GM18870 (cell line): ENCODE data around the gene FBXL22.
"Not testable (repeated sequence)": the region's sequence is repeated elsewhere in the genome, so short reads cannot be mapped to it uniquely, and the experiment has no call there.

Source experiments
- ATAC-seq: cut with Tn5 transposase; IDR thresholded peaks from one replicate; pipeline ENCODE4 v1.9.1; 2021; ENCODE audit warnings: moderate library complexity; ENCODE audit not compliant: unreplicated experiment

FBXL22 gene

GRCh38 chr15:63611177-63611576 lies 14.0 kb downstream of the FBXL22 start:
- ATAC-seq: no peak

DNA sequence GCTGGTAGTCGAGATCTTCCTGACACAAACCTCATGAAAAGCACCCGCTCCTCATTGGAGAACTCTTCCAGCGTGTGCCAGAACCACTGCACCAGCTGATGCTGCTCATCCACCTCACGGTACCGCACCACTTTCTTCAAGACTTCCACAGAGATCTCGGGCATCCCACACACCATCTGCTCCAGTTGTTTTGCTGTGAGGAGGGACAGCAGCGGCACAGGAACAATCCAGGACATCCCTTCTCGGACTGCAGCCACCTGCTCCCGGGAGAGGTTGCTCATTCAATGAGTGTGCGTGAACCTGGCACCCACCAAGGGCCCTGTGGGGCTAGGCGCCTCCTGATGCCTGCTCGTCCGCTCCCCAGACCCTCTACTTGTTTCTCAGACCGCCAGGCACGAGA lies 15.1 kb downstream of the FBXL22 start:
- no peak for ATAC-seq

DNA sequence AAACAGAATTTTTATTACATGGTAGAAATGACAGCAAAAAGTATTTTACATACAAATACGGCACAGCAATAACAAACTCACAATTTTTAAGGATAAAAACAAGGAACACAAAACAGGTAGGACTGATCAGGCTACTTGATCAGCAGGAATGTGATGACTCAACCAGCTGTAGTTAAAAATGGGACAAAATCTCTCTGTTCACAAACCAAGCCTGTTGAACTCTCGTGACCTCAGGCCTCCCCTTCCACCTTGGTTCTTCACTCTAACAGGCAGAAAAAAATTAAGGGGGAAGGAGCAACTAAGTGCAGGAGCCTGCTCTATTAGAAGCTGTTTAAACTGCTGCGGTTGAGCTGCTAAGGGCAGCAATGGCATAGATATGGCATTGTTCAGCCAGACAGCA lies 18.7 kb downstream of the FBXL22 start:
- no peak for ATAC-seq

- ATAC-seq: not testable (repeated sequence)
Observed at GRCh38 chr15:63617147-63617546, 20.0 kb downstream of the FBXL22 start.

DNA sequence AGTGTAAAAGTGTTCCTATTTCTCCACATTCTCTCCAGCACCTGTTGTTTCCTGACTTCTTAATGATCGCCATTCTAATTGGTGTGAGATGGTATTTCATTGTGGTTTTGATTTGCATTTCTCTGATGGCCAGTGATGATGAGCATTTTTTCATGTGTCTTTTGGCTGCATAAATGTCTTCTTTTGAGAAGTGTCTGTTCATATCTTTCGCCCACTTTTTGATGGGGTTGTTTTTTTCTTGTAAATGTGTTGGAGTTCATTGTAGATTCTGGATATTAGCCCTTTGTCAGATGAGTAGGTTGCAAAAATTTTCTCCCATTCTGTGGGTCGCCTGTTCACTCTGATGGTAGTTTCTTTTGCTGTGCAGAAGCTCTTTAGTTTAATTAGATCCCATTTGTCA lies 20.4 kb downstream of the FBXL22 start:
- not testable (repeated sequence) for ATAC-seq

DNA sequence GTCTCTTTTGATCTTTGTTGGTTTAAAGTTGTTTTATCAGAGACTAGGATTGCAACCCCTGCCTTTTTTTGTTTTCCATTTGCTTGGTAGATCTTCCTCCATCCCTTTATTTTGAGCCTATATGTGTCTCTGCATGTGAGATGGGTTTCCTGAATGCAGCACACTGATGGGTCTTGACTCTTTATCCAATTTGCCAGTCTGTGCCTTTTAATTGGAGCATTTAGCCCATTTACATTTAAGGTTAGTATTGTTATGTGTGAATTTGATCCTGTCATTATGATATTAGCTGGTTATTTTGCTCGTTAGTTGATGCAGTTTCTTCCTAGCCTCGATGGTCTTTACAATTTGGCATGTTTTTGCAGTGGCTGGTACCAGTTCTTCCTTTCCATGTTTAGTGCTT lies 23.6 kb downstream of the FBXL22 start:
- not testable (repeated sequence) for ATAC-seq

DNA sequence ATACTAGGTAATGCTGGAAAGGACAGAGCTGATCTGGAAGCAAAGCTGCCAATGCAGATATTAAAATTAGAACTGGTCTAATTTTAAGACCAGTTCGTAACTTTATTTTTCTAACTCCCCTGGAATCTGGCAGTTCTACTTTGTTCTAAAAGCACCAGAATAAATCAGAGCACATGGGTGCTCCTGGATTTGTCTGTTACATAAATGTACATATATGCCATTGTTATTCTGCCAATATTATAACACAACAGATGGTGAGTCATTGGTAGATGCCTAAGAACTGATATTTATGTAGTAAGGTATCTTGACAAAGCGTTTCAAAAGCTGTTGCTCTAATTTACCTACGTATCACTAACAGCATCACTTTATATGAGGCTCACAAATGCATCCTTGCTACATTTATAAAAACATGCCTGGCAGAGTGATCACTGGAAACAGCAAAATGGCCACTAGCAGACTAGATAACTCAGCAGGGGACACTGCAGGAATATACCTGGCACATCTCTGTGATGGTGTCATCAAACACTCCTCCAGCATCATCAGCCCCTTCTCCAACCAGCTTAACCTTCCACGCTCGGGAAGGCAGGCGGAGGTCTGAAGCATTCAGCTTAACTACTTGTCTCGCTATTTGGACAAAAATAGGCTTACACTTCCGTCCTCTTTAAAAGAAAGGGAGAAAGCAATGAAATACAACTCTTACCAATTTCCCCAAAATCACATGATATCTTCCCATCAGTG lies 26.2 kb downstream of the FBXL22 start:
- ATAC-seq: no peak

- ATAC-seq: no peak
Observed at GRCh38 chr15:63626955-63627354, 29.8 kb downstream of the FBXL22 start.

DNA sequence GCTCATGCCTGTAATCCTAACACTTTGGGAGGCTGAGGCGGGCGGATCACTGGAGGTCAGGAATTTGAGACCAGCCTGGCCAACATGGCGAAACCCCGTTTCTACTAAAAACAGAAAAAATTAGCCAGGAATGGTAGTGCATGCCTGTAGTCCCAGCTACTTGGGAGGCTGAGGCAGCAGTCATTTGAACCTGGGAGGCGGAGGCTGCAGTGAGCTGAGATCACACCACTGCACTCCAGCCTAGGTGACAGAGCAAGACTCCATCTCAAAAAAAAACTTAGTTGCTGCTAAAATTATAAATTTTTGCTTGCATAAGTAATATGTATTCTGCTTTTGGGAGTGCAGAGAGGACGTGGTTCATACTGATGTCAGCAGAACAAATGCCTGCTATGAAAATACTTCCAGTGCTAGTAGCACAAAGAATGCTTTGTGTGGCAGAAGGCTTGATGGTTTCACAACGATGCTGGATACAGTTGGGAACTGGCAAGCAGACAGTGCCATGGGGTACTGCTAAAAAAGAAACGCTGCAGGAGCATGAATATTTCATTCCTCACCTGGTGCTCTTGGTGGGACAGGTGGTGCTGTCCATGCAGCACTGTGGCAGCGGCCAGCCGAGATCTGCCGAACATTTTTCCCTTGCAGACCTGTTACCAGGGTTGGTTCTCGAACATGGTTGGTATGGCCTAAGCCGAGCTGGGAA lies 31.1 kb downstream of the FBXL22 start:
- ATAC-seq: no peak

- no peak for ATAC-seq
Observed at GRCh38 chr15:63630036-63630751, 33.0 kb downstream of the FBXL22 start.

DNA sequence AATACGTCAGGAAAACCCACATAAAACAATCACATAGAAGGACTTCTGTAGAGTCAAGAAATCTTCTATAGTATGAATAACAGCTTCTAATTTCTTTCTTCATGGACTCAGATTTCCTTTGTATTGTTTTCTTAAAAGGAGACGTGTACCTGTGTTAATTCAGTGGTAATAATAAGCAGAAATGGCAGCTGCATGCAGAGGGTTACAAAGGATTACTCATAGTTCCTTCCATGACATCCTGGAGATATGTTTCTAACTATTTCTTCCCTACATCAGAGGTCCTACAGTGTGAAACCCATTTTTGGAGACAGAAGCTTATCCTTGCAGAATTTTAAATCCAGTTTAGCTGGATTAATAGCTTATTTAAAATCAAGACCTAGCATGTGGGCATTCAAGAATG lies 36.1 kb downstream of the FBXL22 start:
- no peak for ATAC-seq

DNA sequence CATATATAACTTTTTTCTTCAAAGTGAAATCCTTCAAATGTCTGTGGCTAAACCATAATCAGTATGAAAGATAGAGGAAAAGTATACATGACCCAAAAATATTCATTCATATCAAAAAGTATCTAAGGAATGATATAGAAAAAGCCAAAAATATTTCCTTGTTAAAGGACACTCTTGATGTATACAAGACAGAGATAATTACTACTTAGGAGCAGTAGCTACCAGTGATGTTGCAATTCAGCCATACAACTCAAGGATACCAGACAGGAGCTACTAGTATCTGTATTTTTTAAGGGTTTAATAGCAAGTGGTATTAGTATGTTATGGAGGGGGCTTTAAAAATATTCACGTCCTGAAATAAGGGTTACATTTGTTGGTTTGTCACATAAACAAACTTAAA lies 37.0 kb downstream of the FBXL22 start:
- no peak for ATAC-seq

GRCh38 chr15:63636518-63637061 lies 39.4 kb downstream of the FBXL22 start:
- ATAC-seq: no peak

- ATAC-seq: no peak
Observed at GRCh38 chr15:63638839-63639238, 41.7 kb downstream of the FBXL22 start.

GRCh38 chr15:63640146-63640545 lies 43.0 kb downstream of the FBXL22 start:
- ATAC-seq: no peak
